VCaP (cell line): ENCODE measurements around the gene SLC34A3.

Source experiments
- H3K27ac ChIP-seq: fragments of 450-650 bp; 2 replicates; pipeline ENCODE4 v1.5.1; 2017
- CTCF ChIP-seq: fragments of 450-650 bp; conservative IDR thresholded peaks from 2 replicates; pipeline ENCODE4 v1.5.1; 2017; ENCODE audit warnings: mild to moderate bottlenecking, moderate library complexity

Gene SLC34A3

GRCh38 chr9:137266162-137266527 is 35.4 kb downstream of the SLC34A3 start:
- peak overlapping the region; percentile 99 for H3K27ac ChIP-seq
- TF ChIP-seq CTCF, result no peak

GRCh38 chr9:137266585-137267453 is 36.1 kb downstream of the SLC34A3 start:
- H3K27ac ChIP-seq, result peak overlapping the region; percentile 99
- no peak for TF ChIP-seq CTCF

GRCh38 chr9:137267933-137268355 is 37.2 kb downstream of the SLC34A3 start:
- TF ChIP-seq CTCF, result no peak
- H3K27ac ChIP-seq, result peak overlapping the region; percentile 99

- H3K27ac ChIP-seq, result peak overlapping the region; percentile 99
These were observed 38.0 kb downstream of the SLC34A3 start for GRCh38 chr9:137268538-137269201.

GRCh38 chr9:137269231-137269772 is 38.6 kb downstream of the SLC34A3 start:
- TF ChIP-seq CTCF, result no peak
- H3K27ac ChIP-seq, result peak overlapping the region; percentile 99

More at GRCh38 chr9:137268538-137269201, 38.0 kb downstream of the SLC34A3 start:
- no peak for TF ChIP-seq CTCF

GRCh38 chr9:137270929-137271695 is 40.4 kb downstream of the SLC34A3 start:
- H3K27ac ChIP-seq, result peak overlapping the region; percentile 99
- no peak for TF ChIP-seq CTCF

- peak overlapping the region; percentile 99 for H3K27ac ChIP-seq
- TF ChIP-seq CTCF, result no peak
These were observed 41.0 kb downstream of the SLC34A3 start for GRCh38 chr9:137271696-137272076.
